ENCODE data around the gene COX18.

DNA sequence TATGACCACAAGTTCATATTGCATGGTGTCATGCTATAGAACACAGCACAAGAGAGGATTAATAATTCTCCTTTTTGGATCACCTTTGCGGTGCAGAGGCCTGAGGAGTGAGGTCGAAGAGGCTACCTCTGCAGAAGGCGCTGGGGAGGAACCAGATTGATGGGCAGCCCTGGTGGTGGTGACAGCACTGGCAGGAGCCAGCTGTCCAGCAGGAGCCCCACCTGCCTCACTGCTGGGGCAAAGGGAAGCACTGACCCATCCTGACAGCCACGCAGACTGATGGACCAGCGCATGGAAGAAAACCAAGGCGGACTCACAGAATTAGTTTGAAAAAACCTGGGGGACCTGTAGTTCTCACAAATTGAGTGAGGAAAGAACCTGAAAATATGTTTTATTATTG, 50.9 kb downstream of the COX18 start:
- no peak for TF ChIP-seq EZH2 (IDR thresholded peaks at IDR 0.05; ENCODE audit: borderline replicate concordance, low read length)
- TF ChIP-seq, protein P1, sequence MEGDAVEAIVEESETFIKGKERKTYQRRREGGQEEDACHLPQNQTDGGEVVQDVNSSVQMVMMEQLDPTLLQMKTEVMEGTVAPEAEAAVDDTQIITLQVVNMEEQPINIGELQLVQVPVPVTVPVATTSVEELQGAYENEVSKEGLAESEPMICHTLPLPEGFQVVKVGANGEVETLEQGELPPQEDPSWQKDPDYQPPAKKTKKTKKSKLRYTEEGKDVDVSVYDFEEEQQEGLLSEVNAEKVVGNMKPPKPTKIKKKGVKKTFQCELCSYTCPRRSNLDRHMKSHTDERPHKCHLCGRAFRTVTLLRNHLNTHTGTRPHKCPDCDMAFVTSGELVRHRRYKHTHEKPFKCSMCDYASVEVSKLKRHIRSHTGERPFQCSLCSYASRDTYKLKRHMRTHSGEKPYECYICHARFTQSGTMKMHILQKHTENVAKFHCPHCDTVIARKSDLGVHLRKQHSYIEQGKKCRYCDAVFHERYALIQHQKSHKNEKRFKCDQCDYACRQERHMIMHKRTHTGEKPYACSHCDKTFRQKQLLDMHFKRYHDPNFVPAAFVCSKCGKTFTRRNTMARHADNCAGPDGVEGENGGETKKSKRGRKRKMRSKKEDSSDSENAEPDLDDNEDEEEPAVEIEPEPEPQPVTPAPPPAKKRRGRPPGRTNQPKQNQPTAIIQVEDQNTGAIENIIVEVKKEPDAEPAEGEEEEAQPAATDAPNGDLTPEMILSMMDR (IDR thresholded peaks at IDR 0.05; ENCODE audit: low read length): no peak

Measured in OCI-LY1 (cell line).